Measurements from ENCODE around the gene NEU1.

GRCh38 chr6:31877651-31878161 lies 15.1 kb upstream of the NEU1 start:
- TF ChIP-seq, protein P1, sequence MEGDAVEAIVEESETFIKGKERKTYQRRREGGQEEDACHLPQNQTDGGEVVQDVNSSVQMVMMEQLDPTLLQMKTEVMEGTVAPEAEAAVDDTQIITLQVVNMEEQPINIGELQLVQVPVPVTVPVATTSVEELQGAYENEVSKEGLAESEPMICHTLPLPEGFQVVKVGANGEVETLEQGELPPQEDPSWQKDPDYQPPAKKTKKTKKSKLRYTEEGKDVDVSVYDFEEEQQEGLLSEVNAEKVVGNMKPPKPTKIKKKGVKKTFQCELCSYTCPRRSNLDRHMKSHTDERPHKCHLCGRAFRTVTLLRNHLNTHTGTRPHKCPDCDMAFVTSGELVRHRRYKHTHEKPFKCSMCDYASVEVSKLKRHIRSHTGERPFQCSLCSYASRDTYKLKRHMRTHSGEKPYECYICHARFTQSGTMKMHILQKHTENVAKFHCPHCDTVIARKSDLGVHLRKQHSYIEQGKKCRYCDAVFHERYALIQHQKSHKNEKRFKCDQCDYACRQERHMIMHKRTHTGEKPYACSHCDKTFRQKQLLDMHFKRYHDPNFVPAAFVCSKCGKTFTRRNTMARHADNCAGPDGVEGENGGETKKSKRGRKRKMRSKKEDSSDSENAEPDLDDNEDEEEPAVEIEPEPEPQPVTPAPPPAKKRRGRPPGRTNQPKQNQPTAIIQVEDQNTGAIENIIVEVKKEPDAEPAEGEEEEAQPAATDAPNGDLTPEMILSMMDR (IDR thresholded peaks at IDR 0.05) = no peak
- peak in 1 of 2 donors; percentile 21 for TF ChIP-seq POLR2A (IDR thresholded peaks at IDR 0.05)

Data from thyroid gland (tissue), 4 donors.